Left lung (tissue), 10 donors: ENCODE data around the gene JAK2. TPM values are rescaled to one million over a fixed set of nuclear protein-coding genes. Genes with fewer than 3 reads are reported as not detected.

ENCODE experiments used
- ATAC-seq: fragments of 200-7000 bp; cut with Tn5 transposase; one replicate; pipeline ENCODE4 v1.9.1; 2020; ENCODE audit warnings: moderate library complexity
- DNase-seq, 4 donors: peaks; one replicate each; pipeline ENCODE4 v3.0.0-alpha.2; 2013 to 2020
- H3K27ac ChIP-seq, 2 donors: fragments of 200-600 bp; sonication (generic) in 1 of 2; one replicate each; pipeline versions ENCODE4 v1.5.0 to v1.8.0; 2020 to 2021
- H3K27me3 ChIP-seq, 2 donors: fragments of 200-600 bp; sonication (generic) in 1 of 2; one replicate each; pipeline versions ENCODE4 v1.5.0 to v1.8.0; 2020 to 2021
- H3K36me3 ChIP-seq, 2 donors: fragments of 200-600 bp; sonication (generic) in 1 of 2; one replicate each; pipeline versions ENCODE4 v1.5.0 to v1.8.0; 2020 to 2021
- H3K4me1 ChIP-seq, 2 donors: fragments of 200-600 bp; one replicate each; pipeline ENCODE4 v1.8.0; 2021
- H3K4me3 ChIP-seq, 2 donors: fragments of 200-600 bp; sonication (generic) in 1 of 2; one replicate each; pipeline versions ENCODE4 v1.5.0 to v1.8.0; 2020 to 2021; ENCODE audit warnings: mild to moderate bottlenecking in 1 of 2
- H3K9me3 ChIP-seq, 2 donors: fragments of 200-600 bp; sonication (generic) in 1 of 2; one replicate each; pipeline versions ENCODE4 v1.5.0 to v1.8.0; 2020 to 2021
- intact Hi-C, 2 donors: fragments of 100-400 bp; cut with DNase I; formaldehyde crosslinking; loops; one replicate each; pipeline versions ENCODE4 v1.11.2 to v1.14.2; 2022
- polyA plus RNA-seq, 6 donors: library from polyadenylated mRNA; unstranded; fragments of 120-200 nt; gene quantifications; one replicate each; pipeline ENCODE4 v1.2.1, GENCODE V29; 2013; ENCODE audit not compliant: insufficient read length in 6 of 6
- total RNA-seq, 2 donors: library from RNA; stranded (reverse); fragmentation: NEBNext Ultra II Directional; extraction: Animal tissue kit (Norgen Biotek cat#: 25700); gene quantifications; one replicate each; pipeline ENCODE4 v1.2.1, GENCODE V29; 2021
- TF ChIP-seq, protein P1 (sequence below), 2 donors: fragments of 200-600 bp; sonication (generic) in 1 of 2; IDR thresholded peaks; one replicate each; pipeline versions ENCODE4 v1.5.0 to v1.8.0; 2021; ENCODE audit warnings: antibody characterized with exemption in 2 of 2
- donor health status: DM: no; HTN: yes; CAD: no.
- donor health status: DM: no; HTN: no; CAD: no.

The JAK2 gene
- total and polyA plus RNA-seq, 8 donors = 13.6 to 27.3 (median 15.3) TPM

DNA sequence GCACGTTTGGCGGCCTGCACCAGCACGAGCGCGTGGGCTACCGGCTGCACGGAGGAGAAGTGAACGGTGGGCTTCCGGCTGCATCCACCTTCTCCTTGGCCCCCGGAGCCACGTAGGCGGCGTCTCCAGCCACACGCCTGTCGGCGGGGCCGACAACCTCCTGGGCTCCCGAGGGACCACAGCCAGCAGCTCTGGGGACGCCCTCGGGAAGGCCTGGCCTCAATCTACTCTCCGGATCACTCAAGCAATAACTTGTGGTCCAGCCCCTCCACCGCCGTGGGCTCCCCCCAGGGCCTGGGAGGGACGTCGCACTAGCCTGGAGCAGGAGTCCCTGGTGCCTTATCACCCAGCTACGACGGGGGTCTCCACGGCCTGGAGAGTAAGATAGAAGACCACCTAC is 126.6 kb downstream of the JAK2 start:
- Histone ChIP-seq H3K9me3 (peaks cover 0 to 8% of the 10 kb centered on the region in 2 donors), H3K27me3 (no peaks in the 10 kb centered on the region), H3K4me3 (no peak overlapping the region), H3K36me3 (no peaks in the 10 kb centered on the region), H3K4me1 (no peaks in the 10 kb centered on the region), H3K27ac (no peak overlapping the region)
- TF ChIP-seq, protein P1, sequence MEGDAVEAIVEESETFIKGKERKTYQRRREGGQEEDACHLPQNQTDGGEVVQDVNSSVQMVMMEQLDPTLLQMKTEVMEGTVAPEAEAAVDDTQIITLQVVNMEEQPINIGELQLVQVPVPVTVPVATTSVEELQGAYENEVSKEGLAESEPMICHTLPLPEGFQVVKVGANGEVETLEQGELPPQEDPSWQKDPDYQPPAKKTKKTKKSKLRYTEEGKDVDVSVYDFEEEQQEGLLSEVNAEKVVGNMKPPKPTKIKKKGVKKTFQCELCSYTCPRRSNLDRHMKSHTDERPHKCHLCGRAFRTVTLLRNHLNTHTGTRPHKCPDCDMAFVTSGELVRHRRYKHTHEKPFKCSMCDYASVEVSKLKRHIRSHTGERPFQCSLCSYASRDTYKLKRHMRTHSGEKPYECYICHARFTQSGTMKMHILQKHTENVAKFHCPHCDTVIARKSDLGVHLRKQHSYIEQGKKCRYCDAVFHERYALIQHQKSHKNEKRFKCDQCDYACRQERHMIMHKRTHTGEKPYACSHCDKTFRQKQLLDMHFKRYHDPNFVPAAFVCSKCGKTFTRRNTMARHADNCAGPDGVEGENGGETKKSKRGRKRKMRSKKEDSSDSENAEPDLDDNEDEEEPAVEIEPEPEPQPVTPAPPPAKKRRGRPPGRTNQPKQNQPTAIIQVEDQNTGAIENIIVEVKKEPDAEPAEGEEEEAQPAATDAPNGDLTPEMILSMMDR (IDR thresholded peaks at IDR 0.05) = no peak
- intact Hi-C loops = no loop called here
- DNase-seq (peak in 1 of 4 donors; percentile 71), ATAC-seq (no peak)

DNA sequence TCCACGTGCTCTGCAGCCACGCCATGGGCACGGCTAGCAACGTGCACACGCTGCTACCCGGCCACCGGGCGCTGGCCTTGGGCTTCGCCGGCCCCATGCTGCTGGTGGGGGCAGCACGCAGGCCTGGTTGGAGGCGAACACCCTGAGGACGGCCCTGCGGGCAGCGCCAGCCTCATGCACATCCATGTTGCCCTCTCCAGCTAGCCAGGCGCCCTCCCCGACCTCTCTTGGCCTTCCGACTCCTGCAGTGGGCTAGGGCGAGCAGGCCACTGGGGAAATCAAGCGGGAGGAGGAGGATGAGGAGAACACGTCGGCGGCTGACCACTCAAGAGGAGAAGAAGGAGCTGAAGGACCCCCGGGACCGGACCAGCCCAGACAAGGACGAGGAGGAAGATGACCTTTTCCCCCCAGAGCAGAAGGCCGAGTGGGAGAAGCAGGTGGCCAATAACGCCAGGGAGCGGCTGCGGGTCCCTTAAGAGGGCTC is 127.1 kb downstream of the JAK2 start:
- H3K27me3 ChIP-seq = no peaks in the 10 kb centered on the region
- no peak for ATAC-seq
- TF ChIP-seq, protein P1 (IDR thresholded peaks at IDR 0.05) = no peak
- no peaks in the 10 kb centered on the region for H3K4me1 ChIP-seq
- H3K27ac ChIP-seq = no peak overlapping the region
- DNase-seq = peak in 1 of 4 donors; percentile 66
- no peak overlapping the region for H3K4me3 ChIP-seq
- H3K9me3 ChIP-seq = peaks cover 0 to 8% of the 10 kb centered on the region in 2 donors
- H3K36me3 ChIP-seq = no peaks in the 10 kb centered on the region
- intact Hi-C loops = no loop called here

DNA sequence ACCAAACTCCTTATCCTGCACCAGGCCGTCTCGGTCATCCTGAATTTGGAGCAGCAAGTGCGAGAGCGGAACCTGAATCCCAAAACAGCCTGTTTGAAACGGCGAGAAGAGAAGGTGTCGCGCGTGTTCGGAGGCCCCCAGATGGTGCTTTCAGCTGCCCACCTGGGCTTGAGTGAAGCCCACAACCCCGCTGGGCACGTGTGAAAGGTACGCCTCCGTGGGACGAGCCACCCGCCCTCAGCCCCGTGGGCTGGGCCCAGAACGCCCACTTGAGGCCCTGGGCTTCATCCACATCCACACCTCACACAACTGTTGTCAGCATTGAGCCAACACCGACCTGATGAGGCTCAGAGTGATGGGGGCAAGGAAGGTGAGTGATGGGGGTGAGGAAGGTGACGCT is 127.6 kb downstream of the JAK2 start:
- DNase-seq = peak in 1 of 4 donors; percentile 63
- Histone ChIP-seq H3K4me3 (no peak overlapping the region), H3K27me3 (no peaks in the 10 kb centered on the region), H3K4me1 (no peaks in the 10 kb centered on the region), H3K27ac (no peak overlapping the region), H3K36me3 (no peaks in the 10 kb centered on the region), H3K9me3 (peaks cover 0 to 8% of the 10 kb centered on the region in 2 donors)
- intact Hi-C loops = no loop called here
- no peak for ATAC-seq
- TF ChIP-seq, protein P1 (IDR thresholded peaks at IDR 0.05) = no peak

DNA sequence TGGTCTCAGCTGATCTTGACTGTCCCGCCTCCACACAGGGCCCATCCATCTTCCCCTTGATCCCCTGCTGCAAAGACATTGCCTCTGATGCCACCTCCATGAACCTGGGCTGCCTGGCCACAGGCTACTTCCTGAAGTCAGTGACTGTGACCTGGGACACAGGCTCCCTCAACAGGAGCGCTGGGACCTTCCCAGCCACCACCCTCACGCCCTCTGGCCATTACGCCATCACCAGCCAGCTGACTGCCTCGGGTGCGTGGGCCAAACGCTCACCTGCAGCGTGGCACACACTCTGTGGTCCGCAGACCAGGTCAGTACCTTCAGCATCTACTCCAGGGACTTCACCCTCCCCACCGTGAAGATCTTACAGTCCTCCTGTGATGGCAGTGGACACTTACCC is 128.5 kb downstream of the JAK2 start:
- H3K4me1 ChIP-seq = no peaks in the 10 kb centered on the region
- no peak overlapping the region for H3K27ac ChIP-seq
- TF ChIP-seq, protein P1 (IDR thresholded peaks at IDR 0.05) = no peak
- peak in 1 of 4 donors; percentile 54 for DNase-seq
- no peak for ATAC-seq
- no peak overlapping the region for H3K4me3 ChIP-seq
- intact Hi-C loops = no loop called here
- H3K27me3 ChIP-seq = no peaks in the 10 kb centered on the region
- peaks cover 0 to 8% of the 10 kb centered on the region in 2 donors for H3K9me3 ChIP-seq
- no peaks in the 10 kb centered on the region for H3K36me3 ChIP-seq

DNA sequence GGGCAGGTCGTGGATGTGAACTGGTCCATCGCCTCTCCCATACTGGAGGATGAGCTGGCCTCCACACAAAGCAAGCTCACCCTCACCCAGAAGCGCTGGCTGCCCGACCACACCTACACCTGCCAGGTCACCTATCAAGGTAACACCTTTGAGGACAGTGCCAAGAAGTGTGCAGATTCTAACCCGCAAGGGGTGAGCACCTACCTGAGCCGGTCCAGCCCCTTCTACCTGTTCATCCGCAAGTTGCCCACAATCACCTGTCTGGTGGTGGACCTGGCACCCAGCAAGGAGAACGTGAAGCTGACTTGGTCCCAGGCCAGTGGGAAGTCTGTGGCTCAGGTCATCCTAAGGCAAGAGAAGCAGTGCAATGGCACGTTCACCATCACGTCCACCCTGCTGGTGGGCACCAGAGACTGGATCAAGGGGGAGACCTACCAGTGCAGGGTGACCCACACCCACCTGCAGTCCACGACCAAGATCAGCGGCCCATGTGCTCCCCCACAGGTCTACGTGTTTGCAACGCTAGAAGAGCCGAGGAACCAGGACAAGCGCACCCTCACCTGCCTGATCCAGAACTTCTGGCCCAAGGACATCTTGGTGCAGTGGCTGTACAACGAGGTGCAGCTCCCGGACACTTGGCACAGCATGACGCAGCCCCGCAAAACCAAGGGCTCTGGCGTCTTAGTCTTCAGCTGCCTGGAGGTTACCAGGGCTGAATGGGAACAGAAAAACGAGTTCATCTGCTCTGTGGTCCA is 129.1 kb downstream of the JAK2 start:
- no peak overlapping the region for H3K4me3 ChIP-seq
- ATAC-seq = no peak
- TF ChIP-seq, protein P1 (IDR thresholded peaks at IDR 0.05) = no peak
- H3K36me3 ChIP-seq = no peaks in the 10 kb centered on the region
- H3K27ac ChIP-seq = no peak overlapping the region
- intact Hi-C loops = no loop called here
- H3K4me1 ChIP-seq = no peaks in the 10 kb centered on the region
- H3K27me3 ChIP-seq = no peaks in the 10 kb centered on the region
- H3K9me3 ChIP-seq = peaks cover 0 to 8% of the 10 kb centered on the region in 2 donors
- peak in 1 of 4 donors; percentile 33 for DNase-seq
